Thoracic aorta (tissue), 2 donors: Measurements from ENCODE around the gene NRXN2. TPM values are rescaled to one million over a fixed set of nuclear protein-coding genes. Genes with fewer than 3 reads are reported as not detected.

Experiments used
- ATAC-seq: fragments of 150-250 bp; one replicate; pipeline ENCODE4 v1.8.0; 2017; ENCODE audit warnings: low read depth; ENCODE audit not compliant: insufficient number of reproducible peaks, low FRiP score
- DNase-seq: peaks from one replicate; pipeline ENCODE4 v3.0.0-alpha.2; 2020; ENCODE audit warnings: low spot score
- H3K27ac ChIP-seq, 2 donors: fragments of 200-600 bp; sonication (generic); 1 replicate in 1 of 2; 2 replicates in 1 of 2; pipeline ENCODE4 v1.5.1; 2016; ENCODE audit warnings: mild to moderate bottlenecking in 2 of 2, moderate library complexity in 2 of 2
- H3K27me3 ChIP-seq: fragments of 200-600 bp; sonication (generic); replicated peaks from 2 replicates; pipeline ENCODE4 v1.6.0; 2016; ENCODE audit warnings: mild to moderate bottlenecking; ENCODE audit not compliant: insufficient read depth
- H3K36me3 ChIP-seq: fragments of 200-600 bp; sonication (generic); one replicate; pipeline ENCODE4 v1.5.1; 2016
- H3K4me1 ChIP-seq, 2 donors: fragments of 200-600 bp; sonication (generic); 1 replicate in 1 of 2; 2 replicates in 1 of 2; pipeline versions ENCODE4 v1.5.1 to v1.6.0; 2016; ENCODE audit warnings: low read depth in 2 of 2, mild to moderate bottlenecking in 1 of 2; ENCODE audit not compliant: control insufficient read depth in 1 of 2
- H3K4me3 ChIP-seq: fragments of 200-600 bp; sonication (generic); 2 replicates; pipeline ENCODE4 v1.5.1; 2016; ENCODE audit warnings: mild to moderate bottlenecking
- H3K9me3 ChIP-seq: fragments of 200-600 bp; sonication (generic); 2 replicates; pipeline ENCODE4 v1.5.1; 2016
- total RNA-seq, 2 donors: library from RNA; depleted of rRNA; stranded (reverse); fragments of >200 nt; gene quantifications; one replicate each; pipeline versions ENCODE4 v1.1.0 to v1.2.3, GENCODE V29; 2016
- TF ChIP-seq, protein P1 (sequence below): fragments of 200-600 bp; sonication (generic); IDR thresholded peaks from one replicate; pipeline ENCODE4 v1.5.1; 2019; ENCODE audit warnings: antibody characterized with exemption

Gene NRXN2
- total RNA-seq, 2 donors from 2014 or later, result 40.3 to 41.3 TPM

DNA sequence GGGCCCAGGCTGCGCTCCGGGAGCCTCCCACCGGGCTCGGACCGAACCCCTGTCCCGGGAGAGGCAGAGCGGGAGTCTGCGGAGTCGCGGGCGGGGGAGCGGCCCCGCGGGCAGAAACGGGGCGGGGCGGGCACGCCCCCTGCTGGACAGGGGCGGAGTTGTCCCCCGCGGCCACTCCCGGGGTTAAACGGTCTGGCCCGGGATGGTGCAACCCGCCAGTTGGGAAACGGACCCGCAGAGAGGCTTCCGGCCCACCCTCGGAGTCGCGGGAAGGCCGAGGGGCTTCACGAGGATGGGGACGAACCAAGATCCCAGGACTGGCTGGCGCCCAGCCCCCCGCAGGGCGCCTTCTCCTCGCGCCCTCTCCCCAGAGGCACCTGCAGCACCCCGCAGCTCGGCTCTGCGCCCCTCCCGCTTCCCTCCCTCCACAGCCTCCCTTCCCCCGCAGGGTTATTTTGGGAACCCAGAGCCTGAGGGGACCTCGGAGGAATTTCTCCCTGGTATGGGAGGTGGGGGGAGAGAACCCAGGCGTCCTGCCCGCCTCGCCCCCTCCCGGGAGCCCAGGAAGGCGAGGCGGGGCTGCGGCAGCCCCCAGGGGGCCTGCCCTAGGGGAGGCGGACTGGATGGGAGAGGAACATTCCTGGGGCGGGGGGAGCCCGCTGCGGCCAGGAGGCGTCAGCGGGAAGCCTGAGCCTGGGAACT, 20.0 kb upstream of the NRXN2 start:
- DNase-seq (no peak), ATAC-seq (peak; percentile 40)
- Histone ChIP-seq H3K36me3 (no peaks in the 10 kb centered on the region), H3K9me3 (no peaks in the 10 kb centered on the region), H3K27ac (peak overlapping the region; percentile 88 to 94), H3K27me3 (no peaks in the 10 kb centered on the region), H3K4me1 (peaks cover 3 to 23% of the 10 kb centered on the region in 2 donors), H3K4me3 (peak overlapping the region; percentile 79)
- TF ChIP-seq, protein P1, sequence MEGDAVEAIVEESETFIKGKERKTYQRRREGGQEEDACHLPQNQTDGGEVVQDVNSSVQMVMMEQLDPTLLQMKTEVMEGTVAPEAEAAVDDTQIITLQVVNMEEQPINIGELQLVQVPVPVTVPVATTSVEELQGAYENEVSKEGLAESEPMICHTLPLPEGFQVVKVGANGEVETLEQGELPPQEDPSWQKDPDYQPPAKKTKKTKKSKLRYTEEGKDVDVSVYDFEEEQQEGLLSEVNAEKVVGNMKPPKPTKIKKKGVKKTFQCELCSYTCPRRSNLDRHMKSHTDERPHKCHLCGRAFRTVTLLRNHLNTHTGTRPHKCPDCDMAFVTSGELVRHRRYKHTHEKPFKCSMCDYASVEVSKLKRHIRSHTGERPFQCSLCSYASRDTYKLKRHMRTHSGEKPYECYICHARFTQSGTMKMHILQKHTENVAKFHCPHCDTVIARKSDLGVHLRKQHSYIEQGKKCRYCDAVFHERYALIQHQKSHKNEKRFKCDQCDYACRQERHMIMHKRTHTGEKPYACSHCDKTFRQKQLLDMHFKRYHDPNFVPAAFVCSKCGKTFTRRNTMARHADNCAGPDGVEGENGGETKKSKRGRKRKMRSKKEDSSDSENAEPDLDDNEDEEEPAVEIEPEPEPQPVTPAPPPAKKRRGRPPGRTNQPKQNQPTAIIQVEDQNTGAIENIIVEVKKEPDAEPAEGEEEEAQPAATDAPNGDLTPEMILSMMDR, result peak; percentile 92

DNA sequence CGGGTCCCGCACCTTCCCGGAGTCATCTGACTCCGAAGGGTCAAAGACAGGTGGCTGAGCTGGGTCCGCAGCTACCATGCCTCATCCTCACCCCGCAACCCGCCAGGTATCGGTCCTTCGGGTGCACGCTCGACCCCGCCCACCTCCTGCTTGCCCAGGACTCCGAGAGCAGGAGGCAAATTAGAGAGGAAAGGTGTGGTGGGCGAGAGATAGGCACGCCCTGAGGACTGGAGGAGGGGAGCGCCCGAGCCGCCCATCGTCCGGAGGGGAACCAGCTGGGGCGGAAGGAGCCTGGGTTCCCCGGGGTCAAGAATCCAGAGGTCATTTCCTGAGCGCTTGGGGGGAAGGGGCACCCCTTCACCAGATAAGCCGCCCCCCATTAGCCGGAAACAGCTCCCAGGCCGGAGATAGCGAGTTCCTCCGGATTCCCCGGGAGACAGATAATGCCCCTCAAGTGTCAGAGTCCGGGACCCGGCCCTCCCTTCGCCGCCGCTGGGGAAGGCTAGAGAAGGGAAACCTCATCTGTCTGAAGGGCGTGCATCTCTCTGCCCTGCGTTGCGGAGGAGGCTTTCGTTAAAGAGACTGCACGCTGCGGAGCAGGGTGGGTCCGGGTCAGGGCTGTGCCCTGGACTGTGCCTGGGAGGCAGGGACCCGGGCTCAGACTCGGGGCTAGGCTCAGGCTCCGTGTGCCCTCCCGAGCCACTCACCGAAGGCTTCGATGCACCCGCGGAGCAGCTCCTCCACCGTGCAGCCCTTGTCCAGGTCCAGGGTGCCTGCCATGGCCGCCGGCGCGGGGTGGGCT, 19.3 kb upstream of the NRXN2 start:
- H3K4me1 ChIP-seq, result peaks cover 3 to 23% of the 10 kb centered on the region in 2 donors
- no peaks in the 10 kb centered on the region for H3K9me3 ChIP-seq
- H3K27me3 ChIP-seq, result no peaks in the 10 kb centered on the region
- TF ChIP-seq, protein P1, result no peak
- no peaks in the 10 kb centered on the region for H3K36me3 ChIP-seq
- H3K4me3 ChIP-seq, result peak overlapping the region; percentile 79
- peak overlapping the region; percentile 88 to 94 for H3K27ac ChIP-seq
- ATAC-seq (no peak), DNase-seq (no peak)

DNA sequence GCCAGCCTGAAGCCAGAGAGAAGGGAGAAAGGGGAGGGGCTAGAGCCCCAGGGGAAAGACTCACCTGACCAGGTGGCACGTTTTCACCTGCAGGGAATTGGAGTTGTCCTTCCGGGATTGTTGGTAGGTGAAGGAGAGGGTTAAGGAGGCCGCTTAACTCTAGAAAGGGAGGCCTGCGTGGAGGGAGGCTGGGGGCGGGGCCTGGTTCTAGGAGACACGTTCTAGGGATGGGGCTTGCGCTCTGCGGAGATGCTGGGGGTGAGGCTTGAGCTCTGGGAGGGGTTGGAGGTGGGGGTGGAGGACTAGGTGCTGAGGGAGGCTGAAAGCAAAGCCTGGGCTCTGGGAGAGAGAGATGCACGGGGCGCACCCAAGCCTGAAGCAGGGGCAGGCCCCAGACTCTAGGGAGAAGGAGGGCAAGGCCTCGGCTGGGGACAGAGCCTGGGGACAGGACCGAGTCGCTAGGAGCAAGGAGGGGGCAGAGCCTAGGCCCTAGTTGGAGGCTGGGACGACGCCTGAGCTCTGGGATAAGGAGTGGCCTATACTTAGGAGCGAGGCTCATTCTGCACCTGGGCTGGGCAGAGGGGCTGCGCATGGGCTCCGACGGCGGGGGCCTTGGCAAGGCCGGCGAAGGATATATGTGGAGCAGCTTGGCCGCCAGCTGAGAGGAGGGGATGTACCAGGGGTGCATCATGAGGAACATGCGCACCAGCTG, 18.5 kb upstream of the NRXN2 start:
- Histone ChIP-seq H3K4me1 (peaks cover 3 to 23% of the 10 kb centered on the region in 2 donors), H3K27ac (peak overlapping the region in 1 of 2 donors; percentile 94), H3K9me3 (no peaks in the 10 kb centered on the region), H3K27me3 (no peaks in the 10 kb centered on the region), H3K4me3 (peak overlapping the region; percentile 79), H3K36me3 (peaks cover 3% of the 10 kb centered on the region)
- DNase-seq, result no peak
- TF ChIP-seq, protein P1, result no peak
- no peak for ATAC-seq

DNA sequence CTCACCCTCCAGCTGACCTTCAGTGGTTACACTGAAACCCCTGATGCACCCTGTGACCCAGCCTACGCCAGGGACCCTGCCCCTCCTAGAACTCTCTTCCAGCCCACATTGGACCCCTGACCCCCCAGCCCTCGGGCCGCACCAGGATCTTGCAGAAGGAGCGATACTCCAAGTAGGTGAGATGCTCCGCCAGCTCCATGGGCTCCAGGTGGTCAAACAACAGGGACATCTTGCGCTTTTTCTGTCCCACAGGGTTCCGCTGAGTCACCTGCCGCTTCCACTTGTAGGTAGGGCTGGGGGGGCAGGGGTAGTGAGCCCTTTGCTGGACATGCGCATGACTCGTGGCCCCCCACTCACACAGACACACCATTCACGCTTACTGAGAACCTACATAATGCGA, 16.9 kb upstream of the NRXN2 start:
- Histone ChIP-seq H3K9me3 (no peaks in the 10 kb centered on the region), H3K27me3 (no peaks in the 10 kb centered on the region), H3K27ac (no peak overlapping the region), H3K4me3 (no peak overlapping the region), H3K4me1 (peaks cover 3 to 19% of the 10 kb centered on the region in 2 donors), H3K36me3 (peaks cover 19% of the 10 kb centered on the region)
- DNase-seq (no peak), ATAC-seq (no peak)
- TF ChIP-seq, protein P1, result no peak

DNA sequence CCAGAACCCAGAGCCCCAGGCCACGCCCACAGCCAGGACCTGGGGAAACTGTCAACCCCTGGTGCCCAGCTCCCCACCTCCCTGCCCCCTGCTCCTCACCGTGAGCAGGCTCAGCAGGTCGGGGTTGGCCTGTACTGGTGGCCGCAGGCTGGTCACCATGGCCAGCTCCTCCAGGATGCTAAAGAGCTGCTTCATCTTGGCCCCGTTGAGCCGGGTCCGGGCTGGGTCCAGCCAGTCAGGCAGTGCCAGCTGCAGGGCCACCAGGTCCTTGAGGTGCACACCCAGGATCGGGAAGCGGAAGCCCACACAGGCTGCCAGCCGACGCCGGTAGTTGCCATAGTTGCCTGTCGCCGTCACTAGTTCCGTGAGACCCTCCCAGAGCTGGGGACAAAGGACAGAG, 13.7 kb upstream of the NRXN2 start:
- no peaks in the 10 kb centered on the region for H3K27me3 ChIP-seq
- peaks cover 32% of the 10 kb centered on the region for H3K36me3 ChIP-seq
- TF ChIP-seq, protein P1, result no peak
- no peak for ATAC-seq
- DNase-seq, result no peak
- peaks cover 0 to 1% of the 10 kb centered on the region in 2 donors for H3K4me1 ChIP-seq
- no peak overlapping the region for H3K27ac ChIP-seq
- H3K9me3 ChIP-seq, result no peaks in the 10 kb centered on the region
- no peak overlapping the region for H3K4me3 ChIP-seq
